HG02623 (cell line): ENCODE data around the gene SCUBE3.

Source experiments
- ATAC-seq: cut with Tn5 transposase; IDR thresholded peaks from one replicate; pipeline ENCODE4 v1.9.1; 2021; ENCODE audit warnings: moderate library complexity; ENCODE audit not compliant: unreplicated experiment

Gene SCUBE3

GRCh38 chr6:35213824-35214756, at the start of gene SCUBE3:
Gene SCUBE3, plus strand, starts transcription at chr6:35213956. Its CDS starts 463 bp downstream, at chr6:35214419.
- ATAC-seq = no peak

GRCh38 chr6:35164277-35164676, 49.5 kb upstream of the SCUBE3 start:
- ATAC-seq = no peak

GRCh38 chr6:35164868-35165267, 48.9 kb upstream of the SCUBE3 start:
- ATAC-seq = no peak

GRCh38 chr6:35165630-35166071, 48.1 kb upstream of the SCUBE3 start:
- ATAC-seq = no peak

GRCh38 chr6:35166116-35166515, 47.6 kb upstream of the SCUBE3 start:
- no peak for ATAC-seq

GRCh38 chr6:35166520-35166919, 47.2 kb upstream of the SCUBE3 start:
- no peak for ATAC-seq

GRCh38 chr6:35167505-35167904, 46.3 kb upstream of the SCUBE3 start:
- ATAC-seq = no peak

GRCh38 chr6:35168461-35168861, 45.3 kb upstream of the SCUBE3 start:
- no peak for ATAC-seq

- ATAC-seq = no peak
Observed at GRCh38 chr6:35170166-35170565, 43.6 kb upstream of the SCUBE3 start.

GRCh38 chr6:35170891-35171290, 42.9 kb upstream of the SCUBE3 start:
- ATAC-seq = no peak

- ATAC-seq = no peak
Observed at GRCh38 chr6:35173044-35173426, 40.7 kb upstream of the SCUBE3 start.

- ATAC-seq = no peak
Observed at GRCh38 chr6:35173427-35174087, 40.2 kb upstream of the SCUBE3 start.

- ATAC-seq = no peak
Observed at GRCh38 chr6:35174088-35174434, 39.7 kb upstream of the SCUBE3 start.

- no peak for ATAC-seq
Observed at GRCh38 chr6:35174501-35174900, 39.3 kb upstream of the SCUBE3 start.

GRCh38 chr6:35176301-35177024, 37.3 kb upstream of the SCUBE3 start:
- no peak for ATAC-seq

- ATAC-seq = no peak
Observed at GRCh38 chr6:35177157-35177556, 36.6 kb upstream of the SCUBE3 start.

GRCh38 chr6:35177596-35177995, 36.2 kb upstream of the SCUBE3 start:
- ATAC-seq = no peak

GRCh38 chr6:35178012-35178411, 35.7 kb upstream of the SCUBE3 start:
- ATAC-seq = no peak

- ATAC-seq = no peak
Observed at GRCh38 chr6:35178932-35179832, 34.6 kb upstream of the SCUBE3 start.

- ATAC-seq = no peak
Observed at GRCh38 chr6:35179901-35180535, 33.7 kb upstream of the SCUBE3 start.
